HepG2 (cell line): ENCODE measurements around the gene IFIT3. TPM values are rescaled to one million over a fixed set of nuclear protein-coding genes. Genes with fewer than 3 reads are reported as not detected.

Experiments
- FOXP1 ChIP-seq, 2 experiments: fragments of 450-650 bp in 1 of 2; IDR thresholded peaks; 2 replicates each; pipeline ENCODE4 v1.6.1; 2017 to 2018; ENCODE audit warnings: antibody characterized with exemption in 1 of 2
- MED8 ChIP-seq: sonication (generic); formaldehyde crosslinking; IDR thresholded peaks from 2 replicates; pipeline ENCODE4 v1.8.1; 2023; ENCODE audit warnings: mild to moderate bottlenecking, missing genetic modification reagents; ENCODE audit not compliant: insufficient replicate concordance
- MIXL1 ChIP-seq: IDR thresholded peaks from 2 replicates; pipeline ENCODE4 v1.6.1; 2016
- MXI1 ChIP-seq: IDR thresholded peaks from 3 replicates; pipeline ENCODE4 v1.6.1; 2012; ENCODE audit warnings: low read depth, low read length, inconsistent platforms, borderline replicate concordance
- NPAS2 ChIP-seq: sonication (generic); formaldehyde crosslinking; IDR thresholded peaks from 2 replicates; pipeline ENCODE4 v1.8.0; 2022; ENCODE audit warnings: mild to moderate bottlenecking, missing genetic modification reagents, borderline replicate concordance
- PCBP2 ChIP-seq: fragments of 200-400 bp; formaldehyde crosslinking; optimal IDR thresholded peaks from 2 replicates; pipeline ENCODE3; 2018; ENCODE audit warnings: low read length, low read depth; ENCODE audit not compliant: poor library complexity, severe bottlenecking
- RARA ChIP-seq: IDR thresholded peaks from 2 replicates; pipeline ENCODE4 v1.6.1; 2016; ENCODE audit warnings: missing genetic modification reagents, missing compliant biosample characterization
- SALL1 ChIP-seq: sonication (generic); formaldehyde crosslinking; IDR thresholded peaks from 2 replicates; pipeline ENCODE4 v1.8.0; 2022; ENCODE audit warnings: mild to moderate bottlenecking, missing genetic modification reagents
- ZNF562 ChIP-seq: sonication (generic); formaldehyde crosslinking; IDR thresholded peaks from 2 replicates; pipeline ENCODE4 v1.8.0; 2022; ENCODE audit warnings: missing genetic modification reagents, borderline replicate concordance
- polyA plus RNA-seq, 8 experiments: library from polyadenylated mRNA; depleted of rRNA in 3 of 8; stranded (reverse) in 7 of 8; unstranded in 1 of 8; fragments of >200 nt; fragmentation: Illumina TruSeq in 4 of 8; extraction: Trizol in 4 of 8; gene quantifications; 2 replicates each; pipeline versions ENCODE4 v1.2.1 to v1.2.3, GENCODE V29; 2011 to 2016; ENCODE audit warnings: low read depth in 4 of 8, missing spikeins in 1 of 8, mixed read lengths in 1 of 8; ENCODE audit not compliant: insufficient read depth in 1 of 8
- total RNA-seq, 5 experiments: library from RNA; depleted of rRNA; stranded (reverse); fragments of >200 nt; fragmentation: Illumina TruSeq; extraction: Trizol; gene quantifications; 2 replicates each; pipeline ENCODE4 v1.2.3, GENCODE V29; 2016; ENCODE audit warnings: low read depth in 1 of 5
- TF ChIP-seq, protein P1 (sequence below): sonication (generic); formaldehyde crosslinking; IDR thresholded peaks from 2 replicates; pipeline ENCODE4 v1.5.0; 2020; ENCODE audit warnings: mild to moderate bottlenecking, missing genetic modification reagents
- TF ChIP-seq, protein P2 (sequence below): sonication (generic); formaldehyde crosslinking; IDR thresholded peaks from 2 replicates; pipeline ENCODE4 v1.4.0; 2020; ENCODE audit warnings: missing genetic modification reagents, borderline replicate concordance
- TF ChIP-seq, protein P3 (sequence below): sonication (generic); formaldehyde crosslinking; IDR thresholded peaks from 2 replicates; pipeline ENCODE4 v1.4.0; 2020; ENCODE audit warnings: missing genetic modification reagents
- TF ChIP-seq, protein P4 (sequence below): sonication (generic); formaldehyde crosslinking; IDR thresholded peaks from 2 replicates; pipeline ENCODE4 v1.4.0; 2020; ENCODE audit warnings: mild to moderate bottlenecking, missing genetic modification reagents, borderline replicate concordance

IFIT3 gene
- total and polyA plus RNA-seq, 2 of the 13 experiments (the other 11 are each of a cell fraction or from before 2014, with no cell fraction given): 0.48 to 3.1 TPM

DNA sequence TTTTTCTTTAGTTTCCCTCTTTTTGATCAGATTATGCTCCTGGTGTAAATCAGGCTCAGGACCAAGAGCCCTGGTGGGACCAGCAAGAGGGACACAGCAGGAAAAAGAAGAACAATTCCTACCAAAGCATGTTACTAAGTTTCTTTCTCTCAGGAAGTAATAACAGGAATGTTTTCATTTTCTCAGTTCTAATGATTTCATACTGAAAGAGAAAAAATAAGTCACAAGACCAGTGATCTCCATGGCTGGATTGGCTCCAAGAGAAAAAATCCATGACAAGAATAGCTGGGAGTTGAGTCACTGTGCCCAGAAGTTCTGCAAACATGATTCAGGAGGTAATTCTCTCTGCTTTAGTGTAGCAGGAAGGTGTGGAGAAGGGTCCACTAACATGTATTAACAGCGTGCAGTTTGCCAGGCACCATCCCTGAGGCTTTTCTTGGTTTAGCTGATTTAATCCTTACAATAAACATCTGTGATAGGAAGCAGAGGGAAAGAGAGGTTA is 49.7 kb upstream of the IFIT3 start (continued):
- TF ChIP-seq, protein P1, sequence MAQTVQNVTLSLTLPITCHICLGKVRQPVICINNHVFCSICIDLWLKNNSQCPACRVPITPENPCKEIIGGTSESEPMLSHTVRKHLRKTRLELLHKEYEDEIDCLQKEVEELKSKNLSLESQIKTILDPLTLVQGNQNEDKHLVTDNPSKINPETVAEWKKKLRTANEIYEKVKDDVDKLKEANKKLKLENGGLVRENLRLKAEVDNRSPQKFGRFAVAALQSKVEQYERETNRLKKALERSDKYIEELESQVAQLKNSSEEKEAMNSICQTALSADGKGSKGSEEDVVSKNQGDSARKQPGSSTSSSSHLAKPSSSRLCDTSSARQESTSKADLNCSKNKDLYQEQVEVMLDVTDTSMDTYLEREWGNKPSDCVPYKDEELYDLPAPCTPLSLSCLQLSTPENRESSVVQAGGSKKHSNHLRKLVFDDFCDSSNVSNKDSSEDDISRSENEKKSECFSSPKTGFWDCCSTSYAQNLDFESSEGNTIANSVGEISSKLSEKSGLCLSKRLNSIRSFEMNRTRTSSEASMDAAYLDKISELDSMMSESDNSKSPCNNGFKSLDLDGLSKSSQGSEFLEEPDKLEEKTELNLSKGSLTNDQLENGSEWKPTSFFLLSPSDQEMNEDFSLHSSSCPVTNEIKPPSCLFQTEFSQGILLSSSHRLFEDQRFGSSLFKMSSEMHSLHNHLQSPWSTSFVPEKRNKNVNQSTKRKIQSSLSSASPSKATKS (CRISPR knock-in tag): no peak
- peak; percentile 41; the same call in 1 of the 3 replicates for TF ChIP-seq MXI1
- peak; percentile 43; the same call in 1 of the 2 replicates for TF ChIP-seq RARA
- TF ChIP-seq, protein P2, sequence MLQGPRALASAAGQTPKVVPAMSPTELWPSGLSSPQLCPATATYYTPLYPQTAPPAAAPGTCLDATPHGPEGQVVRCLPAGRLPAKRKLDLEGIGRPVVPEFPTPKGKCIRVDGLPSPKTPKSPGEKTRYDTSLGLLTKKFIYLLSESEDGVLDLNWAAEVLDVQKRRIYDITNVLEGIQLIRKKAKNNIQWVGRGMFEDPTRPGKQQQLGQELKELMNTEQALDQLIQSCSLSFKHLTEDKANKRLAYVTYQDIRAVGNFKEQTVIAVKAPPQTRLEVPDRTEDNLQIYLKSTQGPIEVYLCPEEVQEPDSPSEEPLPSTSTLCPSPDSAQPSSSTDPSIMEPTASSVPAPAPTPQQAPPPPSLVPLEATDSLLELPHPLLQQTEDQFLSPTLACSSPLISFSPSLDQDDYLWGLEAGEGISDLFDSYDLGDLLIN (CRISPR knock-in tag): no peak
- no peak for TF ChIP-seq MED8 (CRISPR knock-in tag)
- no peak for TF ChIP-seq PCBP2
- TF ChIP-seq FOXP1 (IDR thresholded peaks at IDR 0.05): no peak
- peak; percentile 20; the same call in 1 of the 2 replicates for TF ChIP-seq FOXP1 (CRISPR knock-in tag; IDR thresholded peaks at IDR 0.05)
- TF ChIP-seq ZNF562 (CRISPR knock-in tag): no peak
- TF ChIP-seq, protein P3, sequence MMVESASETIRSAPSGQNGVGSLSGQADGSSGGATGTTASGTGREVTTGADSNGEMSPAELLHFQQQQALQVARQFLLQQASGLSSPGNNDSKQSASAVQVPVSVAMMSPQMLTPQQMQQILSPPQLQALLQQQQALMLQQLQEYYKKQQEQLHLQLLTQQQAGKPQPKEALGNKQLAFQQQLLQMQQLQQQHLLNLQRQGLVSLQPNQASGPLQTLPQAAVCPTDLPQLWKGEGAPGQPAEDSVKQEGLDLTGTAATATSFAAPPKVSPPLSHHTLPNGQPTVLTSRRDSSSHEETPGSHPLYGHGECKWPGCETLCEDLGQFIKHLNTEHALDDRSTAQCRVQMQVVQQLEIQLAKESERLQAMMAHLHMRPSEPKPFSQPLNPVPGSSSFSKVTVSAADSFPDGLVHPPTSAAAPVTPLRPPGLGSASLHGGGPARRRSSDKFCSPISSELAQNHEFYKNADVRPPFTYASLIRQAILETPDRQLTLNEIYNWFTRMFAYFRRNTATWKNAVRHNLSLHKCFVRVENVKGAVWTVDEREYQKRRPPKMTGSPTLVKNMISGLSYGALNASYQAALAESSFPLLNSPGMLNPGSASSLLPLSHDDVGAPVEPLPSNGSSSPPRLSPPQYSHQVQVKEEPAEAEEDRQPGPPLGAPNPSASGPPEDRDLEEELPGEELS (CRISPR knock-in tag): no peak; the same call in 1 of the 2 replicates
- TF ChIP-seq NPAS2 (CRISPR knock-in tag): no peak
- TF ChIP-seq, protein P4, sequence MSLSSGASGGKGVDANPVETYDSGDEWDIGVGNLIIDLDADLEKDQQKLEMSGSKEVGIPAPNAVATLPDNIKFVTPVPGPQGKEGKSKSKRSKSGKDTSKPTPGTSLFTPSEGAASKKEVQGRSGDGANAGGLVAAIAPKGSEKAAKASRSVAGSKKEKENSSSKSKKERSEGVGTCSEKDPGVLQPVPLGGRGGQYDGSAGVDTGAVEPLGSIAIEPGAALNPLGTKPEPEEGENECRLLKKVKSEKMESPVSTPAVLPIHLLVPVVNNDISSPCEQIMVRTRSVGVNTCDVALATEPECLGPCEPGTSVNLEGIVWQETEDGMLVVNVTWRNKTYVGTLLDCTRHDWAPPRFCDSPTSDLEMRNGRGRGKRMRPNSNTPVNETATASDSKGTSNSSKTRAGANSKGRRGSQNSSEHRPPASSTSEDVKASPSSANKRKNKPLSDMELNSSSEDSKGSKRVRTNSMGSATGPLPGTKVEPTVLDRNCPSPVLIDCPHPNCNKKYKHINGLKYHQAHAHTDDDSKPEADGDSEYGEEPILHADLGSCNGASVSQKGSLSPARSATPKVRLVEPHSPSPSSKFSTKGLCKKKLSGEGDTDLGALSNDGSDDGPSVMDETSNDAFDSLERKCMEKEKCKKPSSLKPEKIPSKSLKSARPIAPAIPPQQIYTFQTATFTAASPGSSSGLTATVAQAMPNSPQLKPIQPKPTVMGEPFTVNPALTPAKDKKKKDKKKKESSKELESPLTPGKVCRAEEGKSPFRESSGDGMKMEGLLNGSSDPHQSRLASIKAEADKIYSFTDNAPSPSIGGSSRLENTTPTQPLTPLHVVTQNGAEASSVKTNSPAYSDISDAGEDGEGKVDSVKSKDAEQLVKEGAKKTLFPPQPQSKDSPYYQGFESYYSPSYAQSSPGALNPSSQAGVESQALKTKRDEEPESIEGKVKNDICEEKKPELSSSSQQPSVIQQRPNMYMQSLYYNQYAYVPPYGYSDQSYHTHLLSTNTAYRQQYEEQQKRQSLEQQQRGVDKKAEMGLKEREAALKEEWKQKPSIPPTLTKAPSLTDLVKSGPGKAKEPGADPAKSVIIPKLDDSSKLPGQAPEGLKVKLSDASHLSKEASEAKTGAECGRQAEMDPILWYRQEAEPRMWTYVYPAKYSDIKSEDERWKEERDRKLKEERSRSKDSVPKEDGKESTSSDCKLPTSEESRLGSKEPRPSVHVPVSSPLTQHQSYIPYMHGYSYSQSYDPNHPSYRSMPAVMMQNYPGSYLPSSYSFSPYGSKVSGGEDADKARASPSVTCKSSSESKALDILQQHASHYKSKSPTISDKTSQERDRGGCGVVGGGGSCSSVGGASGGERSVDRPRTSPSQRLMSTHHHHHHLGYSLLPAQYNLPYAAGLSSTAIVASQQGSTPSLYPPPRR (CRISPR knock-in tag): peak; percentile 48; the same call in 1 of the 2 replicates
- peak; percentile 39; the same call in 1 of the 2 replicates for TF ChIP-seq MIXL1 (CRISPR knock-in tag)
- peak; percentile 33; the same call in 1 of the 2 replicates for TF ChIP-seq SALL1 (CRISPR knock-in tag)
